Cardiac muscle cell (in vitro differentiated cells and primary cell): ENCODE results near the gene LRP1B. TPM values are rescaled to one million over a fixed set of nuclear protein-coding genes. Genes with fewer than 3 reads are reported as not detected.

Source experiments
- DNase-seq, 2 donors: peaks; one replicate each; pipeline versions ENCODE4 v3.0.0 to v3.0.0-alpha.2; 2010 to 2017; ENCODE audit warnings: low read depth in 1 of 2, low spot score in 1 of 2
- H3K27ac ChIP-seq: fragments of 200-600 bp; sonication (generic); 2 replicates; pipeline ENCODE4 v1.5.1; 2016
- H3K27me3 ChIP-seq: fragments of 200-600 bp; sonication (generic); 2 replicates; pipeline ENCODE4 v1.6.0; 2016; ENCODE audit warnings: control low read depth
- H3K36me3 ChIP-seq: fragments of 200-600 bp; sonication (generic); 2 replicates; pipeline ENCODE4 v1.5.1; 2016; ENCODE audit warnings: control low read depth
- H3K4me1 ChIP-seq: fragments of 200-600 bp; sonication (generic); 2 replicates; pipeline ENCODE4 v1.8.1; 2017; ENCODE audit warnings: low read depth, mild to moderate bottlenecking, mixed run types
- H3K4me3 ChIP-seq: fragments of 200-600 bp; sonication (generic); 2 replicates; pipeline ENCODE4 v1.5.1; 2016; ENCODE audit warnings: mild to moderate bottlenecking
- H3K9me3 ChIP-seq: fragments of 200-600 bp; sonication (generic); 2 replicates; pipeline ENCODE4 v1.5.1; 2017; ENCODE audit warnings: low read depth, mild to moderate bottlenecking, control low read depth
- polyA plus RNA-seq: library from polyadenylated mRNA; unstranded; fragments of >200 nt; fragmentation: Nextera tagmentation; extraction: Ambion mirVana; gene quantifications from 2 replicates; pipeline ENCODE4 v1.2.1, GENCODE V29; 2016
- total RNA-seq: library from RNA; depleted of rRNA; stranded (reverse); fragments of >200 nt; gene quantifications from 2 replicates; pipeline ENCODE4 v1.2.3, GENCODE V29; 2016
- TF ChIP-seq, protein P1 (sequence below): IDR thresholded peaks from 2 replicates; pipeline ENCODE4 v1.5.1; 2012; ENCODE audit warnings: low read depth, mild to moderate bottlenecking, low read length

The LRP1B gene
- total and polyA plus RNA-seq, 2 experiments from 2014 or later: 1.2 to 2.5 TPM

DNA sequence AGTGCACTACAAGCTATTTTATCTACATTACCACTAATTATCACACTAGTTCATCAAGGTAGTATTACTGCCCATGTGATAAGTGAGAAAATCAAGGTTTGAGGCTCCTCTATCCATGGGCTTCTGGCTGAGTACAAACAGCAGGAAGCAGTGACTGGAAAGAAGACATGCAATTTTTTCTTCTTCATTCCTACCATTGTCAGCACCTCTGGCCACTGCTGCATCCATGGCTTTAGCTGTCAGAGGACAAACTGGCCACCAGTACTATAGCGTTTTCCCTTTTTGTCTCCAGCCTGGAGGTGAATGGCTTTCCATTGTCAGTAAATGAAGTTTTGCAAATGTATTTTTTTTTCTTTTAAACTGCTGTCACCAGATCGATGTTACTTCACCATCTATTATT lies 674.9 kb downstream of the LRP1B start:
- H3K27me3 ChIP-seq: no peaks in the 10 kb centered on the region
- no peak overlapping the region for H3K4me3 ChIP-seq
- H3K27ac ChIP-seq: no peak overlapping the region
- no peaks in the 10 kb centered on the region for H3K4me1 ChIP-seq
- no peaks in the 10 kb centered on the region for H3K9me3 ChIP-seq
- DNase-seq: no peak
- H3K36me3 ChIP-seq: no peaks in the 10 kb centered on the region
- TF ChIP-seq, protein P1, sequence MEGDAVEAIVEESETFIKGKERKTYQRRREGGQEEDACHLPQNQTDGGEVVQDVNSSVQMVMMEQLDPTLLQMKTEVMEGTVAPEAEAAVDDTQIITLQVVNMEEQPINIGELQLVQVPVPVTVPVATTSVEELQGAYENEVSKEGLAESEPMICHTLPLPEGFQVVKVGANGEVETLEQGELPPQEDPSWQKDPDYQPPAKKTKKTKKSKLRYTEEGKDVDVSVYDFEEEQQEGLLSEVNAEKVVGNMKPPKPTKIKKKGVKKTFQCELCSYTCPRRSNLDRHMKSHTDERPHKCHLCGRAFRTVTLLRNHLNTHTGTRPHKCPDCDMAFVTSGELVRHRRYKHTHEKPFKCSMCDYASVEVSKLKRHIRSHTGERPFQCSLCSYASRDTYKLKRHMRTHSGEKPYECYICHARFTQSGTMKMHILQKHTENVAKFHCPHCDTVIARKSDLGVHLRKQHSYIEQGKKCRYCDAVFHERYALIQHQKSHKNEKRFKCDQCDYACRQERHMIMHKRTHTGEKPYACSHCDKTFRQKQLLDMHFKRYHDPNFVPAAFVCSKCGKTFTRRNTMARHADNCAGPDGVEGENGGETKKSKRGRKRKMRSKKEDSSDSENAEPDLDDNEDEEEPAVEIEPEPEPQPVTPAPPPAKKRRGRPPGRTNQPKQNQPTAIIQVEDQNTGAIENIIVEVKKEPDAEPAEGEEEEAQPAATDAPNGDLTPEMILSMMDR: no peak

DNA sequence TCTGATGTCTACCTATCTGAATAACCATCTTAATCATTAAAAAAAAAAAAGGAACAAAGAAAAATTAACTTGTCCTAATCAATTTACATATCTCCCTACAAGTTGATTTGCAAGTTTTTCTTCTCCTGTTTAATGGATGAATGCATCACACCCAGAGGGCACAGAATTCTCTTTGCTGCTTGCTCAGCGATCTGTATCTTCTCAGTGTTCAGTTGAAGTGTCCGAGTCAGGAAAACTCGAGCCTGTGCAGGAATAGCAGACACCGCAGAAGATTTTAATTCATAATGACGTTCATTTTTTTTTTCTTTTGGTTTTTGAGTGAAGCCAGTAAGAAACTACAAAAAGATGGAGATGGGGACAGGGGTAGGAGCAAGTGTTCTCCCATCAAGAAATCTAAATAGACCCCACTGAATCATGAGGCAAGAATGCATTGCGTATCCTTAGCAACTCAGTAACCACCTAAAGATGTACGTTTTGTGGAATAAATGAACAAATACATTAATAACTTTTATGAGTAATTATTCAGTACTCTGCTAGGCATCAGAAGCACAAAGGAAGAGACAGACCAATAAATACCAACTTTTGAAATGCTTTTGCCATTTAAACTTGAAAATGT lies 675.5 kb downstream of the LRP1B start:
- H3K4me1 ChIP-seq: no peaks in the 10 kb centered on the region
- DNase-seq: no peak
- H3K4me3 ChIP-seq: no peak overlapping the region
- no peaks in the 10 kb centered on the region for H3K36me3 ChIP-seq
- no peaks in the 10 kb centered on the region for H3K9me3 ChIP-seq
- TF ChIP-seq, protein P1: no peak
- no peaks in the 10 kb centered on the region for H3K27me3 ChIP-seq
- H3K27ac ChIP-seq: no peak overlapping the region

DNA sequence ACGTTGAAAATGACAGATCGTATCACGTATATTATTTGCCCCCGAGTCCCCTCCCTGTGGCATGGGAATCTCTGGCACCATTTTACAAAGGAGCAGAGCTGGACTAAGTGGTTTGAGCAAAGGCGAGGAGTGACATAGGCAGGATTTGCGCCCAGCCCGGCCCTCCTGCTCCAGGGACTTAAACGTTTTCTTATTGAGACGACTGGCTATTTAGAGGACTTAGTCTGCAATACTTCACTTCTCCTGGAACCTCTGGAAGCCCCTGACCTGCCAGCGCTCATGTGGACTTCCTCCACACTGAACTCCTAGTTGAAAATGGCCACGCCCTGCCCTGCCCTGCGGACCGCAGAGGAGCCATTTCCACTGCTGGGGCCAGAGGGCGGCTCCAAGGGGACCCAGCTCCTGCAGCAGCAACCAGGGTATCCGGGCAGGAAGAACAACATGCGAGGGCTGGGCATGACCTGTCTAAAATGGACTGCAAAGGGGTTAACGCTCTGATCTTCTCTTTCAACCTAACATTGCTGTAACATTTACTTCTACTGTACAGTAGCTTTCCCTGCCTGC lies 690.7 kb downstream of the LRP1B start:
- TF ChIP-seq, protein P1: no peak
- Histone ChIP-seq H3K27me3 (no peaks in the 10 kb centered on the region), H3K9me3 (no peaks in the 10 kb centered on the region), H3K4me3 (no peak overlapping the region), H3K4me1 (no peaks in the 10 kb centered on the region), H3K36me3 (no peaks in the 10 kb centered on the region), H3K27ac (no peak overlapping the region)
- DNase-seq: no peak

DNA sequence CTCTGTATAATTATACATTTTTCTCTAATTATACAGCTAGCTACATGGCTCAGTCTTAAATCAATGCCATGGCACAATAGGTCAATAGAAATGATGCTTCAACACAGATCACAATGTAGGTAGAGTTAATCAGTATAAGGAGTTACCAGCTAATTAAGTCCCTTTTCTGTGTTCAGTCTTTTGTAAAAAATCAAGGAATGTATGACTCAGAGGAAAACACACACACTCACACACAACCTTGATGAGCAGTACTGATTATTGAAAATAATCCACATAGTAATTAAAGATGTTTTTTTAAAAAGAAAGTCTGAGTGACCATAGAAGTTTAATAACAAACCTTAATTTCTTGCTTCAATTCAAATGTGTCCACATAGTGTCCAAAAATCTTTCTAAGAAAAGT lies 691.3 kb downstream of the LRP1B start:
- no peaks in the 10 kb centered on the region for H3K27me3 ChIP-seq
- no peak overlapping the region for H3K27ac ChIP-seq
- H3K4me3 ChIP-seq: no peak overlapping the region
- no peaks in the 10 kb centered on the region for H3K36me3 ChIP-seq
- no peaks in the 10 kb centered on the region for H3K4me1 ChIP-seq
- DNase-seq: no peak
- no peaks in the 10 kb centered on the region for H3K9me3 ChIP-seq
- TF ChIP-seq, protein P1: no peak

DNA sequence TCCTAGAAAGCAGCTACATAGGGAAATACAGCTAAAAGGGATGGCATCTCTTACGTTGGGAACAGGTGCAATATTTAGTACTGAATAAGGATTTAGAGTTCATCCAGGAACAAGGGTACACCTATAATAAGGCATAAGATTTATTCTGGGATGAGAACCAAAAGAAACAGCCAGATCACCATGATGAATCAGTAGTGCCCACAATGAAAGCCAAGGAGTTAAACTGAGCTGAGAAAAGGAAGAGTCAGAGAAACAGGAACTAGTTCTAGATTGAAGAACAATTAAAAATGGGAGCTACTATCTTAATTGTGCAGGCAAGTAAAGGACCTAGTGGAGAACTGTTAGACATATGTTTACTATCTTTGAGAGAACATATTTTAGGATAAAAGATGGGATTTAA lies 692.3 kb downstream of the LRP1B start:
- no peak for DNase-seq
- Histone ChIP-seq H3K9me3 (no peaks in the 10 kb centered on the region), H3K36me3 (no peaks in the 10 kb centered on the region), H3K4me3 (no peak overlapping the region), H3K4me1 (no peaks in the 10 kb centered on the region), H3K27me3 (no peaks in the 10 kb centered on the region), H3K27ac (no peak overlapping the region)
- TF ChIP-seq, protein P1: no peak

DNA sequence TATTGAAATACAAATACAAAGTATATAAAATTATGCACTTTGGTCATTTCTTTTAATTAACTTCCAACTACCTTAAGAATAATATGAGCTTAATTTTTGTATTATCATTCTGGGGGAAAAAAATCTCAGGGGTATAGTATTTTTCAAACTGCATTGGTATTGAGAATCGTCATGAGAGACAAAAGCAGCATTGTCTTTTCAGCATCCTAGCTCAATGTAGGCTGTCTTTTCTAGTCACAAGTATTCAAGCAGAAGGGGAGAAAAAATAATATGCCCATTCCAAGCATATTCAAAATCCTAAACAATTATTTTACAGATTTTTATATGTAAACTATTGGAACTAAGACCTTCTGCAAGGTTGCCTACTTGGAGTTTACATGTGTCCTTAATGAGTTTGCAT lies 693.3 kb downstream of the LRP1B start:
- no peak for DNase-seq
- H3K9me3 ChIP-seq: no peaks in the 10 kb centered on the region
- TF ChIP-seq, protein P1: no peak
- H3K4me3 ChIP-seq: no peak overlapping the region
- H3K27me3 ChIP-seq: no peaks in the 10 kb centered on the region
- H3K4me1 ChIP-seq: no peaks in the 10 kb centered on the region
- no peak overlapping the region for H3K27ac ChIP-seq
- no peaks in the 10 kb centered on the region for H3K36me3 ChIP-seq
